GM18505 (cell line): ENCODE results near the gene CTBP2.
"Not testable (repeated sequence)": the region's sequence is repeated elsewhere in the genome, so short reads cannot be mapped to it uniquely, and the experiment has no call there.

Source experiments
- ATAC-seq: cut with Tn5 transposase; IDR thresholded peaks from one replicate; pipeline ENCODE4 v1.9.1; 2021; ENCODE audit not compliant: unreplicated experiment
- POLR2A ChIP-seq: IDR thresholded peaks from 4 replicates; pipeline ENCODE4 v1.6.1; 2011; ENCODE audit warnings: borderline replicate concordance; ENCODE audit not compliant: insufficient read depth, insufficient read length; ENCODE audit errors: extremely low read depth

Gene CTBP2

GRCh38 chr10:125193306-125193877 lies 33.0 kb upstream of the CTBP2 start:
- no peak for TF ChIP-seq POLR2A
- no peak for ATAC-seq

- no peak for ATAC-seq
- no peak for TF ChIP-seq POLR2A
Measured at GRCh38 chr10:125192620-125193019, 32.3 kb upstream of the CTBP2 start.

GRCh38 chr10:125192005-125192404 lies 31.6 kb upstream of the CTBP2 start:
- TF ChIP-seq POLR2A = no peak
- ATAC-seq = no peak

GRCh38 chr10:125190946-125191345 lies 30.6 kb upstream of the CTBP2 start:
- no peak for TF ChIP-seq POLR2A
- ATAC-seq = no peak

- ATAC-seq = no peak
- no peak for TF ChIP-seq POLR2A
Measured at GRCh38 chr10:125190414-125190813, 30.1 kb upstream of the CTBP2 start.

- TF ChIP-seq POLR2A = no peak
- no peak for ATAC-seq
Measured at GRCh38 chr10:125189162-125189561, 28.8 kb upstream of the CTBP2 start.

- TF ChIP-seq POLR2A = no peak
- ATAC-seq = no peak
Measured at GRCh38 chr10:125187238-125188194, 27.2 kb upstream of the CTBP2 start.

GRCh38 chr10:125186431-125187170 lies 26.2 kb upstream of the CTBP2 start:
- no peak for TF ChIP-seq POLR2A
- ATAC-seq = no peak

GRCh38 chr10:125179107-125179506 lies 18.7 kb upstream of the CTBP2 start:
- ATAC-seq = not testable (repeated sequence)

- ATAC-seq = no peak
- no peak for TF ChIP-seq POLR2A
Measured at GRCh38 chr10:125177641-125178640, 17.6 kb upstream of the CTBP2 start.

- TF ChIP-seq POLR2A = no peak
- ATAC-seq = no peak
Measured at GRCh38 chr10:125175807-125176206, 15.4 kb upstream of the CTBP2 start.

- no peak for ATAC-seq
- TF ChIP-seq POLR2A = no peak
Measured at GRCh38 chr10:125174360-125174759, 14.0 kb upstream of the CTBP2 start.
